ENCODE measurements around the gene ERCC6. TPM values are rescaled to one million over a fixed set of nuclear protein-coding genes. Genes with fewer than 3 reads are reported as not detected.

The ERCC6 gene
- total RNA-seq, 1 donor from 2014 or later: 23.5 TPM

DNA sequence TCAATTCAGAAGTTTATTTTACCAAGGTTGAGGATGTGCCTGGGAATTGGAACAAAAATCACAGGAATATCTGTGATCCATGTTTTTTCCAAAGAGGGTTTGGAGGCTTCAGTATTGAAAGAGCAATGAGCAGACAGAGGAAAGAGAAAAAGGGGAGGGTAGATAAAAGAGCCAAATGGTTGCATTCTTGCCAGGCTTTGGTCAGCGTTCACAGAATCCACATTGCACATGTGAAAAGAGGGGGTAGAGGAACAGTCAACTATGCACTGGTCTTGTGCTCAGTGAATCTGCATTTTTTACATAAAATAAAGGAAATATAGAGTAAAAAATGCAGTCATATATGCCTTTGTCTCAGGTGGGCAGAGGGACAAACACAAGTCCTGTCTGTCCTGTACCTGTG lies 20.6 kb upstream of the ERCC6 start:
- Histone ChIP-seq H3K4me1 (no peaks in the 10 kb centered on the region), H3K4me3 (no peak overlapping the region), H3K27ac (no peak overlapping the region), H3K9me3 (no peaks in the 10 kb centered on the region), H3K36me3 (no peaks in the 10 kb centered on the region), H3K27me3 (ENCODE audit: low read depth) (peaks cover 14% of the 10 kb centered on the region)
- TF ChIP-seq CTCF (IDR thresholded peaks at IDR 0.05): no peak
- ATAC-seq (no peak), DNase-seq (no peak)
- intact Hi-C loops (cut with DNase I): no loop called here

GRCh38 chr10:49558190-49558589 lies 19.3 kb upstream of the ERCC6 start:
- H3K27me3 ChIP-seq (ENCODE audit: low read depth): peaks cover 14% of the 10 kb centered on the region
- no peak overlapping the region for H3K4me3 ChIP-seq
- no peaks in the 10 kb centered on the region for H3K36me3 ChIP-seq
- ATAC-seq: no peak
- no peaks in the 10 kb centered on the region for H3K9me3 ChIP-seq
- intact Hi-C loops (cut with DNase I): no loop called here
- no peak for TF ChIP-seq CTCF (IDR thresholded peaks at IDR 0.05)
- no peak overlapping the region for H3K27ac ChIP-seq
- DNase-seq: no peak
- H3K4me1 ChIP-seq: no peaks in the 10 kb centered on the region

- Histone ChIP-seq H3K4me1 (no peaks in the 10 kb centered on the region), H3K36me3 (no peaks in the 10 kb centered on the region), H3K27me3 (ENCODE audit: low read depth) (peaks cover 9% of the 10 kb centered on the region), H3K4me3 (no peak overlapping the region), H3K27ac (no peak overlapping the region), H3K9me3 (no peaks in the 10 kb centered on the region)
- ATAC-seq: no peak
- no peak for TF ChIP-seq CTCF (IDR thresholded peaks at IDR 0.05)
- intact Hi-C loops (cut with DNase I): no loop called here
- no peak for DNase-seq
Measured at GRCh38 chr10:49557681-49558080, 18.8 kb upstream of the ERCC6 start.

GRCh38 chr10:49556723-49557122 lies 17.8 kb upstream of the ERCC6 start:
- no peak overlapping the region for H3K27ac ChIP-seq
- no peak overlapping the region for H3K4me3 ChIP-seq
- no peaks in the 10 kb centered on the region for H3K36me3 ChIP-seq
- ATAC-seq (no peak), DNase-seq (no peak)
- no peaks in the 10 kb centered on the region for H3K4me1 ChIP-seq
- H3K27me3 ChIP-seq (ENCODE audit: low read depth): peaks cover 7% of the 10 kb centered on the region
- no peaks in the 10 kb centered on the region for H3K9me3 ChIP-seq
- intact Hi-C loops (cut with DNase I): no loop called here
- TF ChIP-seq CTCF (IDR thresholded peaks at IDR 0.05): no peak

DNA sequence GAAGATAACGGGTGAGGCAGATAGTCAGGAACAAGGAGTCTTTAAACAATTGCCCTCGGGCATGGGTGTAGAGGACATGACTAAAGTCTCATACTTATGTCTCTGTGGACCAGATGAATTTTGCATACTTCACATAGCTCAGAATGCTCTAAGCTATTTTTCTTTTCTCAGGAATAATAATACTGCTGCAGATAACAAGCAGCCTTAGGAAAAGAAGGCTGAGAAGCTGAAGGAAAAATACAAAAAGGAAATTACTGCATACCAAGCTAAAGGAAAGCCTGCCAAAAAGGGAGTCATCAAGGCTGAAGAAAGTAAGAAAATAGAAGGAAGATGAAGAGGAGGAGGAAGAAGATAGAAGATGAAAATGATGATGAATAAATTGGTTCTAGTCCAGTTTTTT lies 13.4 kb upstream of the ERCC6 start:
- no peaks in the 10 kb centered on the region for H3K36me3 ChIP-seq
- H3K4me3 ChIP-seq: no peak overlapping the region
- ATAC-seq: no peak
- intact Hi-C loops (cut with DNase I): no loop called here
- H3K27ac ChIP-seq: no peak overlapping the region
- H3K4me1 ChIP-seq: no peaks in the 10 kb centered on the region
- DNase-seq: no peak
- no peak for TF ChIP-seq CTCF (IDR thresholded peaks at IDR 0.05)
- no peaks in the 10 kb centered on the region for H3K27me3 ChIP-seq (ENCODE audit: low read depth)
- no peaks in the 10 kb centered on the region for H3K9me3 ChIP-seq

DNA sequence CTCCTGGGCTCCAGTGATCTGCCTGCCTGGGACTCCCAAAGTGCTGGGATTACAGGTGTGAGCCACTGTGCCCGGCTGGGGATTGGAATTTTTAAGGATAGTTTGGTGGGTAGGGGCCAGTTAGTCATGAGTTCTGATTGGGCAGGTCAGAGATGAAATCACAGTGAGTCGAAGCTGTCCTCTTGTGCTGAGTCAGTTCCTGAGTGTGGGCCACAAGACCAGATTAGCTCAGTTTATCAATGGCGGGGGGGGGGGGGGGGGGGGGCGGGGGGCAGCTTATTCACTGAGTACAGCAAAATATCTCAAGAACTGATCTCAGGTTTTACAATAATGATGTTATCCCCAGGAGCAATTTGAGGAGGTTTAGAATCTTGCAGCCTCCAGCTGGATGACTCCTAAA lies 11.6 kb upstream of the ERCC6 start:
- no peak for ATAC-seq

More for the DNA sequence above, 11.6 kb upstream of the ERCC6 start:
- Histone ChIP-seq H3K9me3 (no peaks in the 10 kb centered on the region), H3K27me3 (ENCODE audit: low read depth) (no peaks in the 10 kb centered on the region), H3K27ac (no peak overlapping the region), H3K36me3 (no peaks in the 10 kb centered on the region), H3K4me1 (no peaks in the 10 kb centered on the region), H3K4me3 (no peak overlapping the region)
- intact Hi-C loops (cut with DNase I): no loop called here
- no peak for DNase-seq
- TF ChIP-seq CTCF (IDR thresholded peaks at IDR 0.05): no peak

Data from lower lobe of right lung (tissue), 2 donors.